ENCODE results near the gene AFAP1L2.

AFAP1L2 gene

DNA sequence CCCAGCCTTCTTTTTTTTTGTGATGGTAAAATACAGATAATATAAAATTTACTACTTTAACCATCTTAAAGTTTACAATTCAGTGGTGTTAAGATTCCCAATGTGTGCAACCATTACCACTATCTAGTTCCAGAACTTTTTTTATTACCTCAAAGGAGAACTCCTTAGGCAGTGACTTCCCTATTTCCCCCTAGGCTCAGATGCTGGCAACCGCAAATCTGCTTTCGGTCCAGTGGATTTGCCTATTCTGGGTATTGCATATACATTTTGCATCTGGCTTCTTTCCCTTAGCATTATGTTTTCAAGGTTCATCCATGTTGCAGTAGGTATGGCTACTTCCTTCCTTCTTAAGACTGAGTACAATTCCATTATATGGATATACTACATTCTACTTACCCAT, 56.5 kb downstream of the AFAP1L2 start:
- H3K4me3 ChIP-seq (ENCODE audit: low read depth, low read length), result no peak overlapping the region
- no peak for TF ChIP-seq CTCF (IDR thresholded peaks at IDR 0.05; ENCODE audit: control insufficient read depth, extremely low read depth, insufficient read depth)
- no peak for DNase-seq (ENCODE audit: low read depth)

DNA sequence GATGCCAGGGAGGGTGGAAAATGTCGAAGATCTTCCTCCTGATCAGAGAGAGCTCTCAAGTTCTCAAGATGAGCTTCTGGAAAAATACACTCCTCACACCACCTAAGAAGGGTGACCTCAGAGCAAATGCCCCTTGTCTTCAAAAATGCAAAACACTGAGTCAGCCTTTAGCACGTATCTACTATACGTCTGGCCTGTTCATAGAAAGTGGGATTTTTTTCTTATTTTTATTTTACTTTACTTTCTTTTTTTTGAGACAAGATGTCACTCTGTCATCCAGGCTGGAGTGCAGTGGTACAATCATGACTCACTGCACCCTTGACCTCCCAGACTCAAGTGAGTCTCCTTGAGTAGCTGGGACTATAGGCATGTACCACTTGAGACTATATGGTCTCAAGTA, 57.1 kb downstream of the AFAP1L2 start:
- no peak for TF ChIP-seq CTCF (IDR thresholded peaks at IDR 0.05; ENCODE audit: control insufficient read depth, extremely low read depth, insufficient read depth)
- no peak for DNase-seq (ENCODE audit: low read depth)

GRCh38 chr10:114346176-114347031, 57.9 kb downstream of the AFAP1L2 start:
- TF ChIP-seq CTCF (IDR thresholded peaks at IDR 0.05; ENCODE audit: control insufficient read depth, extremely low read depth, insufficient read depth), result no peak
- H3K4me3 ChIP-seq (ENCODE audit: low read depth, low read length), result no peak overlapping the region
- DNase-seq (ENCODE audit: low read depth), result no peak

More for the DNA sequence above, 57.1 kb downstream of the AFAP1L2 start:
- no peak overlapping the region for H3K4me3 ChIP-seq (ENCODE audit: low read depth, low read length)

DNA sequence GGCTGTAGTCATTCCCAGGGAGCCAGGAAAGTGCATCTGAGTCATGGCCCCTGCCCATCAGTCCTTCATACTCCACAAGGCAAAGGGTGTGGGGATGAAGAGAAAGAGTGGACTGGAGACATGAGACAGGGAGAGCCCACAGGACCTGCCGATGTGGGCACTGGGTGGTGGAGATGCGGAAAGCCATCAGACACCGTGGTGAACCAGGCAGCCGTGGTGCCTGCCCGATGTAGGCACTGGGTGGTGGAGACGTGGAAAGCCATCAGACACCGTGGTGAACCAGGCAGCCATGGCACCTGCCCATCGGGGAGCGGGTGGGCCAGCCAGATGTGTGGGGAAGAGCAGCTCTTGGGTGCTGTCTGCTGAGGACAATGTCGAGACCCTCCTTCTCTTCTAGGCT, 58.6 kb downstream of the AFAP1L2 start:
- no peak for TF ChIP-seq CTCF (IDR thresholded peaks at IDR 0.05; ENCODE audit: control insufficient read depth, extremely low read depth, insufficient read depth)
- DNase-seq (ENCODE audit: low read depth), result no peak
- H3K4me3 ChIP-seq (ENCODE audit: low read depth, low read length), result no peak overlapping the region

DNA sequence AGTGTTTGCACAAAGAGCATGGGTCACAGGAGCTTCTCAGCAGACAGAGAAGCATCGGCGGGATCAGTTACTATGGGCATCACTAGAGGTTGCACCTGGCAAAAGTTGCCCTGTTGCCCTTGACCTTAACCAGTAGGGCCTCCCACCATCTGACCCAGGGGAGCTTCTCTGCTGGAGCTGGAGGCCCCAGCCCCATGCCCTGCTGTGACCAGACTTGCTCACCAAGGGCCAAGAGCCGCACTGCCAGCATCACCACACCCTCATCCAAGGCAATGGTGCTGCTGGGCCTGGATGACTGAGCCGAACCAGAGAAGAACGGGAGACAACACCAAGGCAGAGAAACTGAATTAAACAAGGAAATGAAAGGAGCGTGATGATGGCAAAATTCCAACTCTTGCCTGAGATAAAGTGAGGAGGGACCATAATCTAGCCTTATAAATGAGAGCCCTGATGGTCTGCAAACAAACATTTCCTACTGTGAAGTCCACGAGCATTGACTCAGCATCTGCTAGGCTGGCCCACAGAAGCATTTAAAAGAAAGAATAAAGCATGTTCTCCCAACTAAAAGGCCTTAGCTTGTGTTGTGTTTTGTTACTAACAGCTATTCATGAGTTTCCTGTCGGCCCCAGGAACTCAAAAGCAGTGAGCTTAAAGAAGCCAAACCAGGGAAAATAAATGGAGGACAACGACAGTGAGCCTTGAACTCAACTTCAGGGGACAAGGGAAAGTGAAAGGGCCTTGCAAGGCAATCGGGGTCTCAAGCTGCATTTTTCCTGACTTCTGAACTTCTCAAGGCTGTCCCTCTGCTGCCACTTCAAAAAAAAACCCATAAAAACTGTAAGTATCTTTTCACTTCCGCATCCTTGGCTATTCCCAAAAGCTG, 60.4 kb downstream of the AFAP1L2 start:
- no peak for DNase-seq (ENCODE audit: low read depth)

GRCh38 chr10:114342976-114343375, 61.3 kb downstream of the AFAP1L2 start:
- no peak for TF ChIP-seq CTCF (IDR thresholded peaks at IDR 0.05; ENCODE audit: control insufficient read depth, extremely low read depth, insufficient read depth)
- no peak for DNase-seq (ENCODE audit: low read depth)
- no peak overlapping the region for H3K4me3 ChIP-seq (ENCODE audit: low read depth, low read length)

More for the DNA sequence above, 60.4 kb downstream of the AFAP1L2 start:
- H3K4me3 ChIP-seq (ENCODE audit: low read depth, low read length), result no peak overlapping the region
- TF ChIP-seq CTCF (IDR thresholded peaks at IDR 0.05; ENCODE audit: control insufficient read depth, extremely low read depth, insufficient read depth), result no peak
